D721Med (cell line): Measurements from ENCODE around the gene DNHD1.

Experiments
- DNase-seq: peaks from one replicate; pipeline ENCODE4 v3.0.0; 2011; ENCODE audit warnings: low spot score; ENCODE audit not compliant: insufficient read length
- FAIRE-seq: peaks from 2 replicates; lab custom pipeline; 2011; peaks lifted over from hg19 to GRCh38; lab: Jason Lieb, UNC
- CTCF ChIP-seq: IDR thresholded peaks from 2 replicates; pipeline ENCODE4 v1.5.1; 2012; ENCODE audit warnings: mild to moderate bottlenecking, control low read depth; ENCODE audit not compliant: insufficient read depth; ENCODE audit errors: missing control alignments

The DNHD1 gene

GRCh38 chr11:6587360-6587953 is 90.4 kb downstream of the DNHD1 start:
- TF ChIP-seq CTCF, result no peak
- DNase-seq (no peak), FAIRE-seq (no peak)

GRCh38 chr11:6588018-6588417 is 90.9 kb downstream of the DNHD1 start:
- no peak for FAIRE-seq

GRCh38 chr11:6594142-6594768 is 97.2 kb downstream of the DNHD1 start:
- DNase-seq (no peak), FAIRE-seq (no peak)
- no peak for TF ChIP-seq CTCF

More at GRCh38 chr11:6588018-6588417, 90.9 kb downstream of the DNHD1 start:
- DNase-seq, result no peak
- no peak for TF ChIP-seq CTCF

GRCh38 chr11:6596239-6596877 is 99.3 kb downstream of the DNHD1 start:
- DNase-seq, result no peak
- no peak for FAIRE-seq
- no peak for TF ChIP-seq CTCF

- no peak for TF ChIP-seq CTCF
- DNase-seq, result no peak
- FAIRE-seq, result no peak
Observed at GRCh38 chr11:6598555-6598954, 101.5 kb downstream of the DNHD1 start.

GRCh38 chr11:6599449-6599848 is 102.4 kb downstream of the DNHD1 start:
- DNase-seq (no peak), FAIRE-seq (no peak)
- TF ChIP-seq CTCF, result no peak
